Stimulated activated CD8-positive, alpha-beta memory T cell treated with anti-CD3 and anti-CD28 coated beads, Interleukin-12 subunit alpha, Interleukin-12 subunit beta, amount 100 ng/mL, for 24 hours (primary cell): ENCODE measurements around the gene NAPEPLD.
A peak's percentile ranks its signal among the peaks of the same experiment; 100 is the strongest.
"Not testable (repeated sequence)": the region's sequence is repeated elsewhere in the genome, so short reads cannot be mapped to it uniquely, and the experiment has no call there.

Experiments used
- DNase-seq: peaks from one replicate; pipeline ENCODE4 v3.0.0-alpha.2; 2020; ENCODE audit errors: extremely low read depth

The NAPEPLD gene

GRCh38 chr7:103106703-103107070 lies 42.2 kb downstream of the NAPEPLD start:
- not testable (repeated sequence) for DNase-seq

- no peak for DNase-seq
Measured at GRCh38 chr7:103106005-103106702, 42.7 kb downstream of the NAPEPLD start.

GRCh38 chr7:103101543-103101942 lies 47.4 kb downstream of the NAPEPLD start:
- no peak for DNase-seq

GRCh38 chr7:103100348-103100747 lies 48.6 kb downstream of the NAPEPLD start:
- no peak for DNase-seq

GRCh38 chr7:103097041-103097440 lies 51.9 kb downstream of the NAPEPLD start:
- DNase-seq: no peak

- DNase-seq: not testable (repeated sequence)
Measured at GRCh38 chr7:103095558-103095957, 53.3 kb downstream of the NAPEPLD start.

- no peak for DNase-seq
Measured at GRCh38 chr7:103094102-103094501, 54.8 kb downstream of the NAPEPLD start.

- DNase-seq: no peak
Measured at GRCh38 chr7:103093429-103093828, 55.5 kb downstream of the NAPEPLD start.

GRCh38 chr7:103092321-103092720 lies 56.6 kb downstream of the NAPEPLD start:
- DNase-seq: not testable (repeated sequence)

- DNase-seq: no peak
Measured at GRCh38 chr7:103083210-103083609, 65.7 kb downstream of the NAPEPLD start.

- no peak for DNase-seq
Measured at GRCh38 chr7:103082497-103082896, 66.4 kb downstream of the NAPEPLD start.

GRCh38 chr7:103080923-103081322 lies 68.0 kb downstream of the NAPEPLD start:
- DNase-seq: no peak

GRCh38 chr7:103079836-103080235 lies 69.1 kb downstream of the NAPEPLD start:
- no peak for DNase-seq

- not testable (repeated sequence) for DNase-seq
Measured at GRCh38 chr7:103078226-103078625, 70.7 kb downstream of the NAPEPLD start.

GRCh38 chr7:103077318-103077717 lies 71.6 kb downstream of the NAPEPLD start:
- no peak for DNase-seq

GRCh38 chr7:103076764-103077163 lies 72.1 kb downstream of the NAPEPLD start:
- no peak for DNase-seq

GRCh38 chr7:103075337-103075918 lies 73.5 kb downstream of the NAPEPLD start:
- peak; percentile 58 for DNase-seq

- peak; percentile 74 for DNase-seq
Measured at GRCh38 chr7:103074519-103075336, 74.2 kb downstream of the NAPEPLD start, which contains the start of the genes ARMC10 and FBXL13. TSS of gene ARMC10 (plus strand) at chr7:103075140. CDS start at chr7:103075273, 133 bp downstream. TSS of gene FBXL13 (minus strand) at chr7:103074796.

- no peak for DNase-seq
Measured at GRCh38 chr7:103073989-103074518, 74.8 kb downstream of the NAPEPLD start.

- DNase-seq: no peak
Measured at GRCh38 chr7:103071000-103071399, 77.9 kb downstream of the NAPEPLD start.

GRCh38 chr7:103068414-103069403 lies 80.2 kb downstream of the NAPEPLD start:
- DNase-seq: no peak
